SH-SY5Y (cell line): ENCODE measurements around the gene LHX4.

ENCODE experiments used
- GATA2 ChIP-seq: IDR thresholded peaks from 2 replicates; pipeline ENCODE4 v1.6.1; 2011; ENCODE audit warnings: mild to moderate bottlenecking, low read depth, low read length
- GATA3 ChIP-seq: IDR thresholded peaks from 2 replicates; pipeline ENCODE4 v1.6.1; 2011; ENCODE audit warnings: low read depth, mild to moderate bottlenecking, low read length, moderate library complexity

DNA sequence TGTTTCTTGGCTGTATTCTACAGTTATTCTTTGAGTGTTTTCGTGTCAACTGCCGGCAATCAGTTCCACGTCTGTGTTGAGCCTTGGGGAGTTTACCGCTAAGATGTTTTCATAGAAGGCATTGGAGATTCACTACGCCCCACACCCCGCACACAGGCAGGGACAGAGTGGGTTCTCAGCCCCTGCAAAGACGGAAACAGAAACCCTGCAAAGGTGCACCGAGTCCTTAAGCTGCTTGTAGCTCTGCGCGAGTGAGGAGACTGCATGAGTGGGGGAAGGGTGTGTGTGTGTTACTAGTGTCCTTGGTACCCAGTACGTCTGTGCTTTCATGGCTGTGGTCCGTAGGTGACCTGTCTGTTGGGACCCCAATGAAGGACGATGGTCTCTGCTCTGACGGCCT lies 1.9 kb downstream of the LHX4 start:
- no peak for TF ChIP-seq GATA2
- no peak for TF ChIP-seq GATA3
